Measurements from ENCODE around the gene DIP2C. TPM values are rescaled to one million over a fixed set of nuclear protein-coding genes. Genes with fewer than 3 reads are reported as not detected.

DIP2C gene
- total and polyA plus RNA-seq, 2 donors from 2014 or later = 6.2 to 22.6 TPM

DNA sequence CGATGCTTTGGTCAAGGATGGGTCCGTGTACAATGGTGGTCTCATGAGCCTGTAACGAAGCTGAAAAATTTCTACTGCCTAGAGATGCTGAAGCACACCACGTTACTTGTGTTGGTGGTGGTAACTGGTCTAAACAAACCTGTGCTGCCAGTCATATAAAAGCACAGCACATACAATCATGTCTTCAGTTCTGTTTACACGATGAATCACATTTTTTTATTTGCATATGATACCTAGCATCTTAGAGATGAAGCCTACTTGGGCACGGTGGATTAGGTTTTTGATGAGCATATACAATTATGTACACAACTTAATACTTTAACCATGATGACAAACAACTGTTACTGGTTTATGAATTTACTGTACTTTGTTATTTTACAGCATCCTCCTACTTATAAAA is 353.2 kb downstream of the DIP2C start:
- TF ChIP-seq, protein P1, sequence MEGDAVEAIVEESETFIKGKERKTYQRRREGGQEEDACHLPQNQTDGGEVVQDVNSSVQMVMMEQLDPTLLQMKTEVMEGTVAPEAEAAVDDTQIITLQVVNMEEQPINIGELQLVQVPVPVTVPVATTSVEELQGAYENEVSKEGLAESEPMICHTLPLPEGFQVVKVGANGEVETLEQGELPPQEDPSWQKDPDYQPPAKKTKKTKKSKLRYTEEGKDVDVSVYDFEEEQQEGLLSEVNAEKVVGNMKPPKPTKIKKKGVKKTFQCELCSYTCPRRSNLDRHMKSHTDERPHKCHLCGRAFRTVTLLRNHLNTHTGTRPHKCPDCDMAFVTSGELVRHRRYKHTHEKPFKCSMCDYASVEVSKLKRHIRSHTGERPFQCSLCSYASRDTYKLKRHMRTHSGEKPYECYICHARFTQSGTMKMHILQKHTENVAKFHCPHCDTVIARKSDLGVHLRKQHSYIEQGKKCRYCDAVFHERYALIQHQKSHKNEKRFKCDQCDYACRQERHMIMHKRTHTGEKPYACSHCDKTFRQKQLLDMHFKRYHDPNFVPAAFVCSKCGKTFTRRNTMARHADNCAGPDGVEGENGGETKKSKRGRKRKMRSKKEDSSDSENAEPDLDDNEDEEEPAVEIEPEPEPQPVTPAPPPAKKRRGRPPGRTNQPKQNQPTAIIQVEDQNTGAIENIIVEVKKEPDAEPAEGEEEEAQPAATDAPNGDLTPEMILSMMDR (IDR thresholded peaks at IDR 0.05; ENCODE audit: borderline replicate concordance, extremely low read depth, insufficient read depth) = no peak
- FAIRE-seq (no peak), DNase-seq (no peak)
- no peak overlapping the region for H3K4me3 ChIP-seq (ENCODE audit: low read length in 3 of 3)
- no peak overlapping the region for H3K9ac ChIP-seq (ENCODE audit: low read length in 3 of 3)
- no peaks in the 10 kb centered on the region for H3K27me3 ChIP-seq (ENCODE audit: control insufficient read depth, insufficient read depth, low read length)
- H3K4me1 ChIP-seq (ENCODE audit: control insufficient read depth in 2 of 3, insufficient read depth in 2 of 3, low read depth in 1 of 3, low read length in 3 of 3) = peaks cover 0 to 10% (median 0%) of the 10 kb centered on the region in 3 donors
- no peak overlapping the region for H3K27ac ChIP-seq (ENCODE audit: low read depth in 2 of 2, low read length in 2 of 2)
- intact Hi-C loops (cut with DNase I) = no loop called here
- H3K36me3 ChIP-seq (ENCODE audit: control insufficient read depth in 2 of 3, insufficient read depth in 3 of 3, low read length in 3 of 3) = peaks cover 5 to 25% (median 14%) of the 10 kb centered on the region in 3 donors
- no peaks in the 10 kb centered on the region for H3K9me3 ChIP-seq (ENCODE audit: control insufficient read depth in 2 of 3, insufficient read depth in 1 of 3, low read length in 3 of 3)

GRCh38 chr10:335151-335800 is 354.2 kb downstream of the DIP2C start:
- Histone ChIP-seq H3K27me3 (ENCODE audit: control insufficient read depth, insufficient read depth, low read length) (no peaks in the 10 kb centered on the region), H3K9me3 (ENCODE audit: control insufficient read depth in 2 of 3, insufficient read depth in 1 of 3, low read length in 3 of 3) (no peaks in the 10 kb centered on the region), H3K9ac (ENCODE audit: low read length in 3 of 3) (no peak overlapping the region), H3K4me3 (ENCODE audit: low read length in 3 of 3) (no peak overlapping the region), H3K27ac (ENCODE audit: low read depth in 2 of 2, low read length in 2 of 2) (no peak overlapping the region), H3K36me3 (ENCODE audit: control insufficient read depth in 2 of 3, insufficient read depth in 3 of 3, low read length in 3 of 3) (peaks cover 5 to 19% (median 8%) of the 10 kb centered on the region in 3 donors), H3K4me1 (ENCODE audit: control insufficient read depth in 2 of 3, insufficient read depth in 2 of 3, low read depth in 1 of 3, low read length in 3 of 3) (peaks cover 0 to 10% (median 0%) of the 10 kb centered on the region in 3 donors)
- DNase-seq (no peak), FAIRE-seq (no peak)
- TF ChIP-seq, protein P1 (IDR thresholded peaks at IDR 0.05; ENCODE audit: borderline replicate concordance, extremely low read depth, insufficient read depth) = no peak
- intact Hi-C loops (cut with DNase I) = no loop called here

- Histone ChIP-seq H3K36me3 (ENCODE audit: control insufficient read depth in 2 of 3, insufficient read depth in 3 of 3, low read length in 3 of 3) (peaks cover 2 to 16% (median 8%) of the 10 kb centered on the region in 3 donors), H3K9me3 (ENCODE audit: control insufficient read depth in 2 of 3, insufficient read depth in 1 of 3, low read length in 3 of 3) (no peaks in the 10 kb centered on the region), H3K9ac (ENCODE audit: low read length in 3 of 3) (no peak overlapping the region), H3K27ac (ENCODE audit: low read depth in 2 of 2, low read length in 2 of 2) (no peak overlapping the region), H3K4me3 (ENCODE audit: low read length in 3 of 3) (no peak overlapping the region), H3K27me3 (ENCODE audit: control insufficient read depth, insufficient read depth, low read length) (no peaks in the 10 kb centered on the region), H3K4me1 (ENCODE audit: control insufficient read depth in 2 of 3, insufficient read depth in 2 of 3, low read depth in 1 of 3, low read length in 3 of 3) (no peaks in the 10 kb centered on the region)
- TF ChIP-seq, protein P1 (IDR thresholded peaks at IDR 0.05; ENCODE audit: borderline replicate concordance, extremely low read depth, insufficient read depth) = no peak
- no peak for FAIRE-seq
- DNase-seq = no peak
- intact Hi-C loops (cut with DNase I) = no loop called here
These were observed 358.3 kb downstream of the DIP2C start for GRCh38 chr10:331186-331585.

Data from kidney (tissue), 14 donors.